ENCODE data around the gene KHK.
"Not testable (repeated sequence)": the region's sequence is repeated elsewhere in the genome, so short reads cannot be mapped to it uniquely, and the experiment has no call there.

Gene KHK

DNA sequence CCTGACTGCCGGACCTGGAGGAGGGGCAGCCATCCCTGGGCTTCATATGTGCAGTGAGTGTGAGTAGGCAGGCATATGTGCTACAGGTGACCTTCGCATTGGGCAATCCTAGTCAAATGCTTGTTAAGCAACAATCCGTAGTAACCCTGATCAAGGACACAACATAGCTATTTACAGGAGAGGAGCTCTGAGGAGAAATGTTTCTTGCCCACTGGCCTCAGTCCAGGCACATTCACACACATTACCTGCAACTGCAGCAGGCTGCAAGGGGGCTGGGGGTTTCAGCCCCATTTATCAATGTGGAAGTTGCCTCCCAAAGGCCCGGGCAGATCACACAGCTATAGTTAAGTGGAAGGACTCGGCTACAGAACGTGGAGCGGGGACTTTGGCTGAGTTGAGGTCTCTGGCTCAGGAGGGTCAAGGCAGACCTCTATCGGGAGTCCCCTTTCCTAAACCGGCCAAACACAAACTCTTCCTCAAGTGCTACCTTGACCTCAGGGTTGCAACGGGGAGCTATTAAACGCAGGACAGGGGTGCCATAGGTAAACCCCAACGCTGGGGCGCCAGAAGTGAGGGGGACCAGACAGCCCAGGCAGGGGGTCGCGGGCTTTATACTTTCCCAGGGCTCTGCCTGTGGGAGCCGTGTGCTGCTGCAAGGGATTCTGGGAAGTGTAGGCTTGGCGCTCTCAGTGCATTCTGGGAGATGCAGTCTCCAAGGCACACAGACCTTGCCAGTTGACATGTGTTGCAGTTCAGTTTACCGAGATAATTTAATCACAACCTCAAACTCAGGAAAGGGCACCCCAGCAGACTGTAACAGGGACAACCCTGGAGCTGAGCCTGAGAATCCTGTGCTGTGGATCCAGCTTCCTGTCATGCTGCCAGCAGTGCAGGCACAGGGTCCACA lies 9.4 kb downstream of the KHK start:
- DNase-seq: peak in 55 of 58 donors; percentile 4 to 86 (median 51)

DNA sequence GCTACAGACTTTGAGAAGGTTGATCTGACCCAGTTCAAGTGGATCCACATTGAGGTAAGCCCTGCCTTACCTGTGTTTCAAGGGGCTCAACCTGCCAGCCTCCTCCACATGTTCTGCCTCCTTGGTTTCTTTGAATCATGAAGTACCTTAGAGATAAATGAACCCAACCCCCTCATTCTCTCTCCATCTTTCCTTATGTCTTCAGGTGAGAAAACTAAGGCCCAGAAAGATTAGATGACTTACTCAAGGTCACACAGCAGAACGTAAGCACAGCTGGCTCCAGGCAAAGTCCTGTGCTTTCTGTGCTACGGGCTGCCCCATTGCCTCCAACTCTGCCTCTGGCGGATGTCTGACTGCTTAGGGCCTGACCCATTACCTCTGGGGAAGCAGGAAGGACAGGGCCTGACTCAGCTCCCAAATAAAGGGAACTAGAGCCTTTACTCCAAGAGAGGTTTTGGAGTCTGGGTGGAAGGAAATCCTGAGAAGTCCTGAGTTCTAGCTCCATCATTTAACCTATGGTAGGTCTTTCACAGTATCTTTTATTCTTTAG lies 10.3 kb downstream of the KHK start:
- no peak for DNase-seq

DNA sequence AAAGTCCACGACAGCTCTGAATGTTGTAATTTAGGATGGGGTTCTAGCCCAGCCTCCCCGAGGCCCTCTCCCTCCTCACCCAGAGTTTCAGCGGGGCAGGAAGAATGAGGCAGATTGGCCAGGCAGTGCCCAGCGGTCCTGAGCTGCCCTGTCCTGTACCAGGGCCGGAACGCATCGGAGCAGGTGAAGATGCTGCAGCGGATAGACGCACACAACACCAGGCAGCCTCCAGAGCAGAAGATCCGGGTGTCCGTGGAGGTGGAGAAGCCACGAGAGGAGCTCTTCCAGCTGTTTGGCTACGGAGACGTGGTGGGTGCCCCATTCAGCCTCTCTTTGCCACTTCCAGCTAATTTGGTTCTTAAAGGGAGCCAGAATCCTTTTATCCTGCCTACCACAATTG lies 10.8 kb downstream of the KHK start:
- no peak for DNase-seq

DNA sequence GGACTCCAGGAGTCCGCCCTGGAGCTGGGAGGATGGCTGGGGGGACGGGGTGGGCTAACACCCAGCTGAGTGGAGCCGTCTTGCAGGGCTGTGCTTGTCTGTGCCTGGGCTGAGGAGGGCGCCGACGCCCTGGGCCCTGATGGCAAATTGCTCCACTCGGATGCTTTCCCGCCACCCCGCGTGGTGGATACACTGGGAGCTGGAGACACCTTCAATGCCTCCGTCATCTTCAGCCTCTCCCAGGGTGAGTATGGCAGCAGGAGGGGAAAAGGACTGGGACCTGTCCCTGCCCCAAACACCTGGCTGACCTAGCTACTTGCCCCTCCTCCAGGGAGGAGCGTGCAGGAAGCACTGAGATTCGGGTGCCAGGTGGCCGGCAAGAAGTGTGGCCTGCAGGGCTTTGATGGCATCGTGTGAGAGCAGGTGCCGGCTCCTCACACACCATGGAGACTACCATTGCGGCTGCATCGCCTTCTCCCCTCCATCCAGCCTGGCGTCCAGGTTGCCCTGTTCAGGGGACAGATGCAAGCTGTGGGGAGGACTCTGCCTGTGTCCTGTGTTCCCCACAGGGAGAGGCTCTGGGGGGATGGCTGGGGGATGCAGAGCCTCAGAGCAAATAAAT lies 12.9 kb downstream of the KHK start:
- no peak for DNase-seq

DNA sequence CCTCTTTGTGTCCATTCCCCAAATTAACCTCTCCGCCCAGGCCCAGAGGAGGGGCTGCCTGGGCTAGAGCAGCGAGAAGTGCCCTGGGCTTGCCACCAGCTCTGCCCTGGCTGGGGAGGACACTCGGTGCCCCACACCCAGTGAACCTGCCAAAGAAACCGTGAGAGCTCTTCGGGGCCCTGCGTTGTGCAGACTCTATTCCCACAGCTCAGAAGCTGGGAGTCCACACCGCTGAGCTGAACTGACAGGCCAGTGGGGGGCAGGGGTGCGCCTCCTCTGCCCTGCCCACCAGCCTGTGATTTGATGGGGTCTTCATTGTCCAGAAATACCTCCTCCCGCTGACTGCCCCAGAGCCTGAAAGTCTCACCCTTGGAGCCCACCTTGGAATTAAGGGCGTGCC lies 13.5 kb downstream of the KHK start:
- no peak for DNase-seq

DNA sequence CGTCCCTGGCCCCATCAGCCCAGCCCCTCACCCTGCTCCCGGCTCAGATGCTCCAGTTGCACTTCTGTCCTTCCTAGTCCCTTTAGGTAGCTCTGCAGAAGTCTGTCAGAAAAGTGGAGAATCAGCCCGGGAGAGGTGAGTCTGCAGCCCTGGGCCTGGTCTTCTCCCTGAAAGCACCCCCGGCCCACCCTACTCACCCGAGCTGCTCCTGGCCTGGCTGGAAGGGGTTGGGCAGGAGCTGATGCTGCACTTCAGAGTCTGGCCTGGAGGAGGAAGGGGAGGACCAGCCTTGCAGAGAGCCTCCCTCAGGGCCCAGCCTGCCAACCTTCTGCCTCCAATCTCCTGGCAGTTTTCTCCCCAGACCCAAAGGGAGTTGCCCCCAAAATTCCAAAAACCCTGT lies 15.8 kb downstream of the KHK start:
- DNase-seq: no peak

DNA sequence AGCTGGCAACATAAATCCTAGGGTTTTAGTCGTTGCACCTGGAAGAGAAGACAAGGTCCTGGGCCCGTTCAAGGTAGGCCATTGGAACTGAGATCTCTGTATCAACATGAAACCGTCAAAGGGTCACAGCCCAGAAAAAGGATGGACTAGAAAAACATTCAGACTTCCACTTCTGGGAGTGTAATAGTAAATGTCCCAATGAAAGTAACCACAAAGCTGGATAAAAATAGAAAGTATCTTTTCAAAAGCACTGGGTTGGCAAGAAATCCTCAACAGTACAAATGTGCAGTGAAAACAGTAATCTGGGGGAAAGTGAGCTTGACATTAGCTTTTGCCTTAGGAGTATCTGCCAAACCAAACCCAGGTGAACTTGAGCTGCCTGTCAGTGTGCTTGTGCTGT lies 19.4 kb downstream of the KHK start:
- no peak for DNase-seq

DNA sequence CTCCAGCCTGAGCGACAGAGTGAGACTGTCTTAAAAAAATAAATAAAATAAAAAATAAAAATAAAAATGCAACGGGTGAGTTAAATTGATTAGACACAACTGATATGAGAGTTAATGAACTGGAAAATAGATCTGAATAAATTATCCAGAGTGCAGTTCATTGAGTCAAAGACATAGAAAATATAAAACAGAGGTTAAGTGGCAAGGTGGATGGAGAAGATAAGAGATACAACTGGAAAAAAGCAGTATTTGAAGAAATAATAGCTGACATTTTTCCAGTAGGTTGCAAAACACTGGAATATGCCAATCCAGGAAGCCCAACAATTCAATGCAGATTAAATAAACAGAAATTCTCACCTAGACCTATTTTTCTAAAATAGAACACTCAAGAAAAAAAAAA lies 21.6 kb downstream of the KHK start:
- DNase-seq: no peak

DNA sequence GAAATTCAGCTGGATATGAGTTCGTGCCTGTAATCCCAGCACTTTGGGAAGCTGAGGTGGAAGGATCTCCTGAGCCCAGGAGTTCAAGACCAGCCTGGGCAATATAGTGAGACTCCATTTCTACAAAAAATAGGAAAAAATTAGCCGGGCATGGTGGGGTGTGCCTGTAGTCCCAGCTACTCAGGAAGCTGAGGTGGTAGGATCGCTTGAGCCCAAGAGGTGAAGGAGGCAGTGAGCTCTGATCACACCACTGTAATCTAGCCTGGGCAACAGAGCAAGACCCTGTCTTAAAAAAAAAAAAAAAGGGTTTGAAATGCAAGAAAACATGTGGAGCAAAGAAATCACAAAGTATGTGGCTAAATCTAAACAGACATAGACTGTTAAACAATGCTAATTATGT lies 22.5 kb downstream of the KHK start:
- no peak for DNase-seq

DNA sequence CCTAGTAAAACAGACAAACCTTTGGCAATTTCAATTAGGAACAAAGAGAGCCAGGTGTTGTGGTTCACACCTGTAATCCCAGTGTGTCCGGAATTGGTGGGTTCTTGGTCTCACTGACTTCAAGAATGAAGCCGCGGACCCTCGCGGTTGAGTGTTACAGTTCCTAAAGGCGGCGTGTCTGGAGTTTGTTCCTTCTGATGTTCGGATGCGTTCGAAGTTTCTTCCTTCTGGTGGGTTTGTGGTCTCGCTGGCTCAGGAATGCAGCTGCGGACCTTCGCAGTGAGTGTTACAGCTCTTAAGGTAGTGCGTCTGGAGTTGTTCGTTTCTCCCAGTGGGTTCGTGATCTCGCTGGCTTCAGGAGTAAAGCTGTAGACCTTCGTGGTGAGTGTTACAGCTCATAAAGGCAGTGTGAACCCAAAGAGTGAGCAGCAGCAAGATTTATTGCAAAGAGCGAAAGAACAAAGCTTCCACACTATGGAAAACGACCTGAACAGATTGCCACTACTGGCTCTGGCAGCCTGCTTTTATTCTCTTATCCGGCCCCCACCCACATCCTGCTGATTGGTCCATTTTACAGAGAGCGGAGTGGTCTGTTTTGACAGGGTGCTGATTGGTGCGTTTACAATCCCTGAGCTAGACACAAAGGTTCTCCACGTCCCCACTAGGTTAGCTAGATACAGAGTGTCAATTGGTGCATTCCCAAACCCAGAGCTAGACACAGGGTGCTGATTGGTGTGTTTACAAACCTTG lies 24.2 kb downstream of the KHK start:
- DNase-seq: not testable (repeated sequence)

DNA sequence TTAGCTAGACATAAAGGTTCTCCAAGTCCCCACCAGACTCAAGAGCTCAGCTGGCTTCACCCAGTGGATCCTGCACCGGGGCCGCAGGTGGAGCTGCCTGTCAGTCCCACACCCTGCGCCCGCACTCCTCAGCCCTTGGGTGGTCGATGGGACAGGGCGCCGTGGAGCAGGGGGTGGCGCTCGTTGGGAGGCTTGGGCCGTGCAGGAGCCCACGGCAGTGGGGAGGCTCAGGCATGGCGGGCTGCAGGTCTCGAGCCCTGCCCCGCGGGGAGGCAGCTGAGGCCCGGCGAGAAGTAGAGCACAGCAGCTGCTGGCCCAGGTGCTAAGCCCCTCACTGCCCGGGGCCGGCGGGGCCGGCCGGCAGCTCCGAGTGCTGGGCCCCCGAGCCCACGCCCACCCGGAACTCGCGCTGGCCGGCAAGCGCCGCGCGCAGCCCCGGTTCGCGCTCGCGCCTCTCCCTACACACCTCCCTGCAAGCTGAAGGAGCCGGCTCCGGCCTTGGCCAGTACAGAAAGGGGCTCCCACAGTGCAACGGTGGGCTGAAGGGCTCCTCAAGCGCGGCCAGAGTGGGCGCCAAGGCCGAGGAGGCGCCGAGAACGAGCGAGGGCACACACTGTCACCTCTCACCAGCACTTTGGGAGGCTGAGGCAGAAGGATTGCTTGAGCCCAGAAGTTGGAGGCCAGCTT lies 25.0 kb downstream of the KHK start:
- not testable (repeated sequence) for DNase-seq

DNA sequence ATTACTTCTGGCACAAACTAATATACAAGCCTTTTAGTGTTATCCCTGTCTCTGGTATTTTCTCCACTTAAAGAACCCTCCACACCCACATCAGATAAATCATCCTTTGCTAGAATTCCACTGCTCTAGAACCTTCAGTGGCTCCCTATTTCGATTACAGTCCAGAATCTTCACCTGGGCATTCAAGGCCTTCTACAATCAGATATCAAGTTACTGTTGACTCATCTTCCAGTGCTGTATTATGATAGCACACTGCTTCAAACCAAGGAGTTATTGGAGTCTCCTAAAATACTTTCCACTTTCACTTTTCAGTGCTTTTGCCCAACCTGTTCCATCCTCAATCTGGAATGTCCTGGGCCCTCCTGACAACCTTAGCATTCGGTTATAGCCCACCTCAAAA lies 28.9 kb downstream of the KHK start:
- DNase-seq: no peak

DNA sequence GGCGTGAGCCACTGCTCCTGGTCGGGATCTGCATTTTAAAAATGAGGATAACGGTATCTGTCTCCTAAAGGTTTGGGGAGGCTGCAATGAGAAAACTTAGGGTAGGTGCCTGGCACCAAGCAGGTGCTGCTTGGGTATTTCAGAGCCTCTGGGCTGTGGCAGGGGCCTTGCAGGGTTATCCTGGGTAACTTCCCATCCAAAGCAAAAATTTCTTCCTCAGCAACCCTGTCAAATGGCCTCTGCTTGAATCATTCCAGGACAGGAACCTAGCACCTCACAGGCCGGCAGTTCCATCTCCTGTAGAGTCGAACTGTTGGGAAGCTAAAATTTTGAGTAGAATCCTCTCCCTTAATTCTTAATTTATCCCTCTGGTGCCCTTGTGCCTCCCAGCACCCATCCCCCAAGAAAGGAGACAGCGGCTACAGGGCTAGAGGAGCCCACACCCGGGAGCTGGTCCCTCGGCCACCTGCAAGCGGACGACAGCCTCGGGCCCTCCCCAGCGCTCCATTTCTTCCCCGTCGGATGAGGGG lies 31.5 kb downstream of the KHK start:
- peak in 3 of 58 donors; percentile 16 to 34 (median 18) for DNase-seq

DNA sequence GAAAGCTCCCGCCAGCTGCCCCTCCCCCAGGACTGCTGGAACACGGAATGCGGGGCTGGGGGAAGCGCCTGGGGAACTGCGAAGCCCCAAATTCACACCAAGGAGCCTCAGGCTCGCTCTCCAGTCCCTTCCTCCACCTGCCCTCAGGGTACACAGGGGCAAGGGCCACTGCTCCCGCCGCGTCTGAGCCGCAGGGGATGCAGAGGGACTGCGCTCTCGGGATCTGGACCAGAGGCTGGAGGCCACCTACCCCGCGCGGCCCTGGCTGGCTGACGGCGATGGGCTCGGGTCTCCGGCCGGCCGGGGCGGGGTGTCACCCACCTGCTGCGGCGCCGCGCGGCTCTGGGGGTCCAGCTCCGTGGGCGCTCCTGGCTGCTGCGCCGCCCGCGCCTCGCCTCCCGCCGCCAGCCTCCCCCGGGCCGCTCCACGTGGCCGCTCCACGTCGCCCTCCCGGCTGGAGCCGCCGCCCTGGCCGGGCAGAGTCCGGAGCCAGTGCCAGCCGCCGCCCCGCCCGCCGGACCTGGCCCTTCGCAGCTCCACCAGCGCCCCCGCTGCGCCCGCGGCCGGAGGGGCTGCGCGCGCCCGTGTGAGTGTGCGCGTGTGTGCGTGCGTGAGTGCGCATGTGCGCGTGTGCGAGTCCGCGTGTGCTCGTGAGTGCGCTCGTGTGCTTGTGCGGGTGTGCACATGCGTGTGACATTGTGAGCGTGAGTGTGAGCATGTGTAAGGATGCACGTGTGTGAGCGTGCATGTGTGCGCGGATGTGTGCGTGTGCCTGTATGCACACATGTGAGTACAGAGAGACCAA lies 32.2 kb downstream of the KHK start, which contains the start of gene CGREF1:
Gene CGREF1, minus strand, starts transcription at position 604 of the 805 bp plus-strand sequence. CDS start 14,762 bp downstream, outside the sequence.
- DNase-seq: peak in 12 of 58 donors; percentile 8 to 37 (median 26)

DNA sequence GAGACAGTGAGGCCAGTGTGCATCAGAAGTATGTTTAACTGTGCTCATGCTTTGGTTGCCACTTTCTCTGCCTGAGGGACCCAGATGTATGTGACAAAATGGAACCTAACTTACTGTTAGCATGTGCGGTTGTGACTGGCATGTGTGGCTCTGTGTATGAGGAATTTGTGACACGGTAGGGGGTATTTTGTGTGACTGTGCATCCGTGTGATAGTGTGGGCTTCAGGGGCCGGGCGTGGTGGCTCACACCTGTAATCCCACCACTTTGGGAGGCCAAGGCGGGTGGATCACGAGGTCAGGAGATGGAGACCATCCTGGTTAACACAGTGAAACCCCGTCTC lies 32.7 kb downstream of the KHK start:
- DNase-seq: not testable (repeated sequence)

DNA sequence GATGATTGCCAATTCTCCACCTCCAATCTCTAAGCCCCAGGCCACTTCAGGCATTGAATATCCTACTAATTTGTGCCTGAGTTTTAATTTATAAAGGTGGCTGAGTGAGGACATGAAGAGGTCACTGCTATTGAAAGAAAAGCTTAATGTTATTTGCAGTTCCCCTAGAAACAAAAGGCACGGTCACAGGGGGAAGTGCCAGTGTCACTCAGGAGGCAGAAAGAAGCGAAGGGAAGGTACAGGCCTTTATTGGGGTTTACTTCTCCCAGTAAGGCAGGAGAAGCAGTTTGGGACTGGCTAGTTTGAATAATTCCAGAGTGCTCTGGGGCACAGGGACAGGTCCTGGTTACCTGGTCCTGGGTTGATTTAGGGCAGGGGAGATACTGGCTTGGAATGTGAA lies 35.3 kb downstream of the KHK start:
- no peak for DNase-seq

DNA sequence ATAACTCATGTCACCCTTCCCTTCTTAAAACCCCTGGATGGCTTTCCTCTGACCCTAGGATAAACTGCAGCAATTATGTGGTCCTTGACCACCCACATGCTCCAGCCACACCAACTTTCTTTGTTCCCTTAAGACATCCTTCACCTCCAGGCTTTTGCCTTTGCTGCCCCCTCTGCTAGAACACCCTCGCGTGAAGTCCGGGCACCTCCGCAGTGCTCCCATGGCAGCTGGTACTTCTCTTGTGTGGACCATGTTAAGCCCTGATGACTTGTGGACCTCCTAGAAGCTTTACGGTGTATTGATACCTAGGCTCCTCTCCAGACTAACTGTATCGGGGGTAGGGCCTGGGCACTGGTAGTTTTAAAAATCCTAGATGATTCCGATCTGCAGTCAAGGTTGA lies 36.2 kb downstream of the KHK start:
- DNase-seq: no peak

DNA sequence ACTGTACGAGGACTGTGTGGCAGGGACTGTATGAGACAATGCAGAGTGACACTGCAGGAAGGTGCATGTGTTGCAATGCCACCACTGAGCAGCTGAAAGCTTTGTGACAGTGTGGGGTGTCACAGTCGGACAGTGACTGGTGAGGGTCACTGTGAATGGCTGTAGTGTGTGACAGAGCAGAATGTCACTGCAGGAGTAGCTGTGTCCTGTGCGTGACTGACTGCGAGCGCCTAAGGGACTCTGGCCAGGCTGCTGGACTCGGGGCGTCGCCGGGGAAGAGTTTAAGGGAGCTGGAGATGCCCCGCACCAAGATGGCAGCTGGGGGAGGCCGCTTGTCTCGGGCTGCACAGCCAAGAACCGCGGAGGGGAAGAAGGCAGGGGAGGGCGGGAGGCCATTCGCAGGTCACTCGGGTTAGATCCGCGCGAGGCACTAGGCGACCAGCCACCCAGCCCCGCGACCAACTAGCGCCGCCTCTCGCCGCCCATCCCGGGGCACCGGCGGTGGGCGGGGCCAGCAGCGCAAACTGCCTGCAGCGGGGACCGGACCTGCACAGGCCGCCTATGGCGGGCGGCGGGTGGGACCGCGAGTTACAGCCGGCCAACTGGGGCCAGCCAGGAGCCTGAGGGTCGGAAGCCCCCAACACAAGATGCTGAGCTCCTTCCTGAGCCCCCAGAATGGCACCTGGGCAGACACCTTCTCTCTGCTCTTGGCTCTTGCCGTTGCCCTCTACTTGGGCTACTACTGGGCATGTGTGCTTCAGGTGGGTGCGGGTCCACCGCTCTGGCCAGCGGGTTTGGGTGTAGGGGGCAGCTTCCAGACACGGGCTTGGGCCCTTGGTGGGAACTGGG lies 37.0 kb downstream of the KHK start, which contains the start of gene ABHD1:
Gene ABHD1, plus strand, starts transcription at position 514 of the 849 bp plus-strand sequence. Its CDS starts 134 bp downstream, at position 648.
- DNase-seq: peak in 55 of 58 donors; percentile 10 to 77 (median 55)

DNA sequence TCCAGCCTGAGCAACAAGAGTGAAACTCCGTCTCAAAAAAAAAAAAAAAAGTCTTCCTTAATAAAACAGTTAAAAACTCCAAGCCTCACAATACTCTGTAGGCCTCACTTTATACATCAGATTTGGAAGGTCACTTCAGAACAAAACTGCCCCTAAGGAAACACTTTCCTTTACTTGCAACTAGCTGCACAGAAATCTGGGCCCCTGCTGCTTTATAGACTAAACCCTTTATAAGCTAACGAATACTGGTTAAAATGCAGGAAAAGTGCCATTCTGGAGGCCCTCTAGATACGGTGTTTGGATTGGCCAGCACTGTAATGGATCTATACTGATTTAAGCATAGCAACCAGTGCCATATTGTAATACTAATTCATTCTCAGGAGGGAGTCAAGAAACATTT lies 38.5 kb downstream of the KHK start:
- no peak for DNase-seq

All from anterior cingulate cortex (tissue), 58 donors.